K562 (cell line): ENCODE measurements around the gene ACTG2. TPM values are rescaled to one million over a fixed set of nuclear protein-coding genes. Genes with fewer than 3 reads are reported as not detected.

Experiments used
- ATAC-seq: fragments of 200-7000 bp; cut with Tn5 transposase; 3 replicates; pipeline ENCODE4 v1.9.1; 2020; ENCODE audit warnings: moderate library complexity
- BruUV-seq: library from RNA; stranded (reverse); fragments of 400-500 nt; replicated peaks from 2 replicates; lab custom pipeline; 2021; lab: Mats Ljungman, UMichigan
- CTCF ChIA-PET: fragments of 300-600 bp; formaldehyde crosslinking; extraction: SDS; loops from one replicate; lab custom pipeline; 2021; ENCODE audit warnings: low intra/inter-chr PET ratio; lab: Yijun Ruan, JAX
- POLR2A ChIA-PET: fragments of 300-600, 350-650 bp; sonication (Branson Sonifier 250); formaldehyde crosslinking; extraction: SDS; loops from one replicate; lab custom pipeline; 2021; ENCODE audit warnings: antibody characterized with exemption, inconsistent platforms; lab: Yijun Ruan, JAX
- DNase-seq, 4 experiments: peaks; one replicate each; pipeline versions ENCODE4 v3.0.0 to v3.0.0-alpha.2; 2011 to 2018; ENCODE audit warnings: low spot score in 3 of 4, mixed read lengths in 3 of 4; ENCODE audit errors: extremely low read depth in 1 of 4
- FAIRE-seq: peaks from 2 replicates; lab custom pipeline; 2011; peaks lifted over from hg19 to GRCh38; lab: Jason Lieb, UNC
- H2AFZ ChIP-seq: 2 replicates; pipeline ENCODE4 v1.6.0; 2011; ENCODE audit warnings: low read depth, low read length, control low read depth, inconsistent platforms
- H3K27ac ChIP-seq: fragments of 200-600 bp; 3 replicates; pipeline ENCODE4 v1.8.0; 2011; ENCODE audit warnings: low read depth, mild to moderate bottlenecking, control low read depth, inconsistent platforms, low read length, moderate library complexity, mixed read lengths; ENCODE audit errors: extremely low read depth
- H3K27me3 ChIP-seq, 2 experiments: fragments of 300-600 bp in 1 of 2; 2 replicates in 1 of 2; 3 replicates in 1 of 2; pipeline versions ENCODE4 v1.6.0 to v1.8.0; 2011; ENCODE audit warnings: inconsistent platforms in 2 of 2, low read length in 2 of 2, mild to moderate bottlenecking in 1 of 2, mixed read lengths in 1 of 2, moderate library complexity in 1 of 2; ENCODE audit not compliant: control insufficient read depth in 2 of 2, insufficient read depth in 2 of 2
- H3K36me3 ChIP-seq: fragments of 300-600 bp; 3 replicates; pipeline ENCODE4 v1.8.0; 2011; ENCODE audit warnings: mild to moderate bottlenecking, low read length, inconsistent platforms; ENCODE audit not compliant: control insufficient read depth, insufficient read depth
- H3K4me1 ChIP-seq, 2 experiments: fragments of 200-600 bp in 1 of 2; replicated peaks in 1 of 2; 2 replicates in 1 of 2; 3 replicates in 1 of 2; pipeline versions ENCODE4 v1.5.1 to v1.8.0; 2011; ENCODE audit warnings: inconsistent platforms in 2 of 2, low read length in 2 of 2, mild to moderate bottlenecking in 1 of 2, mixed read lengths in 1 of 2, moderate library complexity in 1 of 2; ENCODE audit not compliant: control insufficient read depth in 2 of 2, insufficient read depth in 2 of 2
- H3K4me2 ChIP-seq: 2 replicates; pipeline ENCODE4 v1.6.1; 2011; ENCODE audit warnings: low read length, control low read depth, inconsistent platforms, mixed read lengths; ENCODE audit not compliant: insufficient read depth
- H3K4me3 ChIP-seq: fragments of 200-600 bp; sonication (generic), shearing (Covaris generic); 2 replicates; pipeline ENCODE4 v1.5.1; 2016; ENCODE audit warnings: control low read depth, inconsistent platforms
- H3K79me2 ChIP-seq: fragments of 200-600 bp; 3 replicates; pipeline ENCODE4 v1.8.0; 2011; ENCODE audit warnings: low read length, inconsistent platforms; ENCODE audit not compliant: control insufficient read depth, insufficient read depth
- H3K9ac ChIP-seq, 2 experiments: 2 replicates each; pipeline versions ENCODE4 v1.6.0 to v1.6.1; 2011; ENCODE audit warnings: low read depth in 2 of 2, low read length in 2 of 2, control low read depth in 1 of 2, inconsistent platforms in 1 of 2, mild to moderate bottlenecking in 1 of 2, mixed read lengths in 1 of 2; ENCODE audit not compliant: insufficient read depth in 1 of 2
- H3K9me1 ChIP-seq: one replicate; pipeline ENCODE4 v1.6.0; 2011; ENCODE audit warnings: inconsistent platforms, mild to moderate bottlenecking, low read length, moderate library complexity; ENCODE audit not compliant: control insufficient read depth, insufficient read depth
- H3K9me3 ChIP-seq: replicated peaks from 2 replicates; pipeline ENCODE4 v1.5.1; 2011; ENCODE audit warnings: low read depth, low read length, inconsistent platforms; ENCODE audit not compliant: control insufficient read depth, insufficient read depth
- H4K20me1 ChIP-seq: replicated peaks from 2 replicates; pipeline ENCODE4 v1.6.1; 2011; ENCODE audit warnings: low read length, inconsistent platforms, mixed read lengths; ENCODE audit not compliant: control insufficient read depth, insufficient read depth
- CHD4 ChIP-seq: fragments of 200-600 bp; sonication (generic); IDR thresholded peaks from 3 replicates; pipeline ENCODE4 v1.6.1; 2012; ENCODE audit warnings: low read depth, mild to moderate bottlenecking, mixed read lengths, low read length, inconsistent platforms; ENCODE audit not compliant: insufficient read depth, insufficient replicate concordance, poor library complexity, severe bottlenecking
- COPS2 ChIP-seq: fragments of 450-650 bp; conservative IDR thresholded peaks from 2 replicates; pipeline ENCODE4 v1.6.1; 2016; ENCODE audit warnings: mild to moderate bottlenecking, moderate library complexity
- CTBP1 ChIP-seq: fragments of 450-650 bp; IDR thresholded peaks from 2 replicates; pipeline ENCODE4 v1.6.1; 2016; ENCODE audit warnings: borderline replicate concordance
- HDAC3 ChIP-seq: fragments of 450-650 bp; IDR thresholded peaks from 2 replicates; pipeline ENCODE4 v1.6.1; 2018; ENCODE audit warnings: borderline replicate concordance, mild to moderate bottlenecking, moderate library complexity; ENCODE audit not compliant: partially characterized antibody
- KDM4B ChIP-seq, 2 experiments: fragments of 450-650 bp in 1 of 2; sonication (generic) in 1 of 2; IDR thresholded peaks; 2 replicates each; pipeline ENCODE4 v1.6.1; 2016 to 2017; ENCODE audit warnings: borderline replicate concordance in 2 of 2, antibody characterized with exemption in 1 of 2, low read depth in 1 of 2, mild to moderate bottlenecking in 1 of 2
- SRSF7 ChIP-seq: fragments of 200-400 bp; formaldehyde crosslinking; optimal IDR thresholded peaks from 2 replicates; pipeline ENCODE3; 2017; ENCODE audit warnings: mild to moderate bottlenecking, low read depth, low read length
- ZNF696 ChIP-seq: fragments of 250-450 bp; sonication (Bioruptor Pico); conservative IDR thresholded peaks from 2 replicates; pipeline ENCODE4 v1.4.0; 2020; ENCODE audit warnings: mild to moderate bottlenecking, moderate library complexity
- WGBS: fragments of 100-300 bp; shearing (Covaris generic); methylation state at CpG from one replicate; pipeline ENCODE4 v1.1.6; 2016; ENCODE audit warnings: low coverage, mixed read lengths; ENCODE audit not compliant: insufficient coverage; ENCODE audit errors: missing lambda C conversion rate; 5-methylcytosine and 5-hydroxymethylcytosine counted together
- in situ Hi-C: fragments of 300-500 bp; cut with MboI; formaldehyde crosslinking; loops from 4 replicates; pipeline ENCODE4 v1.15.0; 2018; ENCODE audit warnings: inconsistent platforms, mixed read lengths
- intact Hi-C: fragments of 100-400 bp; cut with micrococcal nuclease; formaldehyde crosslinking; loops from 2 replicates; pipeline ENCODE4 v1.14.2; 2022
- polyA plus RNA-seq, 8 experiments: library from polyadenylated mRNA; depleted of rRNA in 4 of 8; stranded (reverse) in 5 of 8; unstranded in 3 of 8; fragments of >200 nt; fragmentation: Nextera tagmentation in 2 of 8; fragmentation: Illumina TruSeq in 1 of 8; extraction: Ambion mirVana in 2 of 8; extraction: Trizol in 1 of 8; gene quantifications; 2 replicates each; pipeline versions ENCODE4 v1.2.1 to v1.2.3, GENCODE V29; 2011 to 2014; ENCODE audit warnings: inconsistent platforms in 1 of 8, missing spikeins in 1 of 8
- total RNA-seq, 7 experiments: library from RNA; depleted of rRNA in 6 of 7; stranded (reverse); fragments of >200 nt in 6 of 7; fragmentation: Illumina TruSeq in 2 of 7; extraction: Trizol in 2 of 7; gene quantifications; 2 replicates each; pipeline versions ENCODE4 v1.2.1 to v1.2.3, GENCODE V29; 2011 to 2021; ENCODE audit warnings: low replicate concordance in 1 of 7

ACTG2 gene
- total and polyA plus RNA-seq, 9 of the 15 experiments (the other 6 are each of a cell fraction or from before 2014, with no cell fraction given), result 0.06 to 0.60 TPM; not detected in 7

GRCh38 chr2:73938718-73939352 is 46.0 kb downstream of the ACTG2 start:
- Histone ChIP-seq H3K9me3 (no peaks in the 10 kb centered on the region), H3K79me2 (peaks cover 88% of the 10 kb centered on the region), H2AFZ (no peak overlapping the region), H3K27ac (no peak overlapping the region), H3K27me3 (no peaks in the 10 kb centered on the region), H3K4me1 (peaks cover 0 to 5% of the 10 kb centered on the region in 2 experiments; a peak in 2 of 5 replicates), H4K20me1 (peaks cover 18% of the 10 kb centered on the region), H3K4me2 (no peak overlapping the region), H3K4me3 (no peak overlapping the region), H3K36me3 (peaks cover 73% of the 10 kb centered on the region), H3K9me1 (peaks cover 3% of the 10 kb centered on the region), H3K9ac (no peak overlapping the region)
- BruUV-seq, result no TSS peak
- in situ Hi-C loops (no loop called here), intact Hi-C loops (no loop called here)
- CTCF ChIA-PET, result no interaction called here
- DNase-seq (no peak), FAIRE-seq (no peak), ATAC-seq (no peak)
- POLR2A ChIA-PET, result interaction anchor here (1.1 to 2.0 kb wide), 3 partner anchors 9 to 20 kb away, joined by 3 to 6 read pairs (median 3); no protein-coding TSS in a partner anchor
- WGBS, result 78% methylated on average over 5 of the region's 5 CpGs
- no peak for TF ChIP-seq COPS2
- no peak for TF ChIP-seq ZNF696 (CRISPR knock-in tag)
- TF ChIP-seq HDAC3, result no peak
- TF ChIP-seq SRSF7, result no peak
- no peak for TF ChIP-seq KDM4B (IDR thresholded peaks at IDR 0.05; ENCODE audit: borderline replicate concordance in 2 of 2, low read depth in 1 of 2)
- TF ChIP-seq CHD4, result no peak
- no peak for TF ChIP-seq CTBP1
- TF ChIP-seq, all 486 proteins: peak for 0
